ENCODE results near the gene TMEM11. TPM values are rescaled to one million over a fixed set of nuclear protein-coding genes. Genes with fewer than 3 reads are reported as not detected.

The TMEM11 gene
- total RNA-seq, 1 donor = 18.1 TPM

DNA sequence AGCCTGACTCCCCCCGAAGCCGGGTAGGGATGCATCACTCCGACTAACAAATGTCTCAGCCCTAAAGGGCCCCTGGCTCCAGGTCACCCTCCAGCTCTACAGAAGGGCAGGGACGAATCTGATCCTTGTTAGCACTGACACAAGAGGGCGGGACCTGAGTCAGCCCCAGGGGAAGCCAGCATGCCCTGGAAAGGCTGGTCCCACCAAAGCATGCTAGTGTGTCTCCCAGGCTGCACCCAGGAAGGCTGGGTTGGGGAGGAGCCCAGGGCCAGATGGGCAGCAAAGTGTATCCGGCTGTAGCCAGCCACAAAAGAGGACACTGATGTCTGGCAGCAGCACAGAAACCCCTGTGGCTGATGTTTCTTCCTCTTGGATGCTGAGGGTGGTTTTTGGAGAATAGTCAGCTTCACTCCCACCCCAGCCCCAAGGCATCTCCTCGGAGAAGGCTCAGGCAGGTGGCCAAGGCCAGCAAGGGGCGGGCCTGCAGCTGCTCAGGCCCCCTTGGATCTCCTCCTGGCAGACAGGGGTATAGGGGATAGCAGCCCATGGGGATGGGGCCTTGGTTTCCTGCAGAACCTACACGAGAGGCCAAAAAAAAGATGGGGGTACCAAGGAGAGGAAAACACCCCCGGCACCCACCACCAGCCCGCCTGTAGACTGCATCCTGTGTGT is 28.2 kb upstream of the TMEM11 start:
- Histone ChIP-seq H3K27ac (ENCODE audit: low read depth, low read length) (no peak overlapping the region), H4K20me1 (ENCODE audit: insufficient read depth, low read length) (peaks cover 26% of the 10 kb centered on the region), H2AFZ (ENCODE audit: low read length) (no peak overlapping the region), H3K27me3 (ENCODE audit: insufficient read depth, low read length) (no peaks in the 10 kb centered on the region), H3K9me3 (ENCODE audit: low read depth, low read length) (no peaks in the 10 kb centered on the region), H3K4me3 (ENCODE audit: insufficient read depth, low read length) (no peak overlapping the region), H3K36me3 (ENCODE audit: insufficient read depth, low read length) (no peaks in the 10 kb centered on the region), H3K79me2 (ENCODE audit: insufficient read depth, low read length) (no peaks in the 10 kb centered on the region), H3K4me1 (ENCODE audit: insufficient read depth, low read length) (no peaks in the 10 kb centered on the region), H3K4me2 (ENCODE audit: insufficient read depth, low read length) (no peak overlapping the region)
- DNase-seq (ENCODE audit: insufficient read length, low spot score, missing footprints) = peak; percentile 90
- TF ChIP-seq, protein P1, sequence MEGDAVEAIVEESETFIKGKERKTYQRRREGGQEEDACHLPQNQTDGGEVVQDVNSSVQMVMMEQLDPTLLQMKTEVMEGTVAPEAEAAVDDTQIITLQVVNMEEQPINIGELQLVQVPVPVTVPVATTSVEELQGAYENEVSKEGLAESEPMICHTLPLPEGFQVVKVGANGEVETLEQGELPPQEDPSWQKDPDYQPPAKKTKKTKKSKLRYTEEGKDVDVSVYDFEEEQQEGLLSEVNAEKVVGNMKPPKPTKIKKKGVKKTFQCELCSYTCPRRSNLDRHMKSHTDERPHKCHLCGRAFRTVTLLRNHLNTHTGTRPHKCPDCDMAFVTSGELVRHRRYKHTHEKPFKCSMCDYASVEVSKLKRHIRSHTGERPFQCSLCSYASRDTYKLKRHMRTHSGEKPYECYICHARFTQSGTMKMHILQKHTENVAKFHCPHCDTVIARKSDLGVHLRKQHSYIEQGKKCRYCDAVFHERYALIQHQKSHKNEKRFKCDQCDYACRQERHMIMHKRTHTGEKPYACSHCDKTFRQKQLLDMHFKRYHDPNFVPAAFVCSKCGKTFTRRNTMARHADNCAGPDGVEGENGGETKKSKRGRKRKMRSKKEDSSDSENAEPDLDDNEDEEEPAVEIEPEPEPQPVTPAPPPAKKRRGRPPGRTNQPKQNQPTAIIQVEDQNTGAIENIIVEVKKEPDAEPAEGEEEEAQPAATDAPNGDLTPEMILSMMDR (IDR thresholded peaks at IDR 0.05; ENCODE audit: extremely low read depth, low read depth, low read length) = no peak

DNA sequence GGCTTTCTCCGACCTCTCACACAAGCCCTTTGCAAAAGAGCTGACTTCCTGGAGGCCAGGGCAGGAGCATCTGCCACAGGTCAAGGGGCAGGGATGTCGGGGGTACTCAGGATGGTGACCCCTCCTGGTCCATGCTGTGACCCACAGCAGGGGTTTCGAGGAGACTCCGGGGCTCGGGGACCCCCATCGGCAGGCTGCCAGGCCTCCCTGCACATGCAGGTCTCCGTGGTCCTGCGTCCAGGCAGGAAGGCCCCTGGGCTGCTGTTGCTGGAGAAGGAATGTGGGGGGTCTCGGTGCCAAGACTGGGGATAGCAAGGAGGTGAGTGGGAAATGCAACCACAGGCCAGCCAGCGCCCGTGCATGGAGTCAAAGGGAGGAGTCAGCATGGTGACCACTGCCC is 27.6 kb upstream of the TMEM11 start:
- H3K79me2 ChIP-seq (ENCODE audit: insufficient read depth, low read length) = no peaks in the 10 kb centered on the region
- no peak overlapping the region for H3K4me2 ChIP-seq (ENCODE audit: insufficient read depth, low read length)
- no peak for DNase-seq (ENCODE audit: insufficient read length, low spot score, missing footprints)
- no peaks in the 10 kb centered on the region for H3K36me3 ChIP-seq (ENCODE audit: insufficient read depth, low read length)
- no peaks in the 10 kb centered on the region for H3K4me1 ChIP-seq (ENCODE audit: insufficient read depth, low read length)
- TF ChIP-seq, protein P1 (IDR thresholded peaks at IDR 0.05; ENCODE audit: extremely low read depth, low read depth, low read length) = no peak
- H3K9me3 ChIP-seq (ENCODE audit: low read depth, low read length) = no peaks in the 10 kb centered on the region
- H3K27me3 ChIP-seq (ENCODE audit: insufficient read depth, low read length) = no peaks in the 10 kb centered on the region
- H4K20me1 ChIP-seq (ENCODE audit: insufficient read depth, low read length) = peaks cover 25% of the 10 kb centered on the region
- no peak overlapping the region for H3K4me3 ChIP-seq (ENCODE audit: insufficient read depth, low read length)
- no peak overlapping the region for H3K27ac ChIP-seq (ENCODE audit: low read depth, low read length)
- H2AFZ ChIP-seq (ENCODE audit: low read length) = no peak overlapping the region

DNA sequence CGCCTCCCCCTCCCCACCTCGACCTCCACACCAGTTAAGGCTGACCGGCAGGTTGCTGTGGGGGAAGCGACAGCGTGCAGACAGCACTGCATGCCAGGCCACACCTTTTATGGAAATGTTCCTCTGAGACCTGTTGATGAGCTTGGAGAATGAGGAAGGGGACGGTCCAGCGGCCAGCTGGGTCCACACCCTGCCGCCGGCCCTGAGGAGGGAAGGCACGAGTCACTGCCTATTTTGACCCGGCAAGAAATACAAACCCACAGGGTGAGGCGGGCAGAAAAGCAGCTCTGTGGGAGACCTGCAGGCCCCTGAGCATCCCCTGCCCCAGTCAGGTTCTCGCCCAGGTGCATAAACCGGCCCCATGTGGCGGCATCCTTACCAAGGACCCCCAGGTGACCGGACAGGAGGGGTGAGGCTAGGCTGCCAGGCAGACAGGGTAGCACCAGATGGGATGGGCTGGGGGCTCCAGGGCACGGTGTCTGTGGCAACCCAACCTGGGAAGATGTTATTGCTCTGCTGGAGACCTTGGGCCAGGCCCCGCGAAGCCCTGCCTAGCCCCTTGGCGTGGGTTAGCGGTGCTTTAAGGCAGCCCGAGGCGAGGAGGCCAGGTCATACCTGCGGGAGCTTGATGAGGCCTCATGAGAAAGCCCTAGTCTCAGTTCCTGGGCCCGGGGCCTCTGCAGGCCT is 26.6 kb upstream of the TMEM11 start:
- Histone ChIP-seq H4K20me1 (ENCODE audit: insufficient read depth, low read length) (peaks cover 25% of the 10 kb centered on the region), H3K36me3 (ENCODE audit: insufficient read depth, low read length) (no peaks in the 10 kb centered on the region), H3K27ac (ENCODE audit: low read depth, low read length) (no peak overlapping the region), H3K4me3 (ENCODE audit: insufficient read depth, low read length) (no peak overlapping the region), H2AFZ (ENCODE audit: low read length) (no peak overlapping the region), H3K27me3 (ENCODE audit: insufficient read depth, low read length) (no peaks in the 10 kb centered on the region), H3K4me2 (ENCODE audit: insufficient read depth, low read length) (no peak overlapping the region), H3K9me3 (ENCODE audit: low read depth, low read length) (no peaks in the 10 kb centered on the region), H3K79me2 (ENCODE audit: insufficient read depth, low read length) (no peaks in the 10 kb centered on the region), H3K4me1 (ENCODE audit: insufficient read depth, low read length) (no peaks in the 10 kb centered on the region)
- no peak for DNase-seq (ENCODE audit: insufficient read length, low spot score, missing footprints)
- TF ChIP-seq, protein P1 (IDR thresholded peaks at IDR 0.05; ENCODE audit: extremely low read depth, low read depth, low read length) = no peak

DNA sequence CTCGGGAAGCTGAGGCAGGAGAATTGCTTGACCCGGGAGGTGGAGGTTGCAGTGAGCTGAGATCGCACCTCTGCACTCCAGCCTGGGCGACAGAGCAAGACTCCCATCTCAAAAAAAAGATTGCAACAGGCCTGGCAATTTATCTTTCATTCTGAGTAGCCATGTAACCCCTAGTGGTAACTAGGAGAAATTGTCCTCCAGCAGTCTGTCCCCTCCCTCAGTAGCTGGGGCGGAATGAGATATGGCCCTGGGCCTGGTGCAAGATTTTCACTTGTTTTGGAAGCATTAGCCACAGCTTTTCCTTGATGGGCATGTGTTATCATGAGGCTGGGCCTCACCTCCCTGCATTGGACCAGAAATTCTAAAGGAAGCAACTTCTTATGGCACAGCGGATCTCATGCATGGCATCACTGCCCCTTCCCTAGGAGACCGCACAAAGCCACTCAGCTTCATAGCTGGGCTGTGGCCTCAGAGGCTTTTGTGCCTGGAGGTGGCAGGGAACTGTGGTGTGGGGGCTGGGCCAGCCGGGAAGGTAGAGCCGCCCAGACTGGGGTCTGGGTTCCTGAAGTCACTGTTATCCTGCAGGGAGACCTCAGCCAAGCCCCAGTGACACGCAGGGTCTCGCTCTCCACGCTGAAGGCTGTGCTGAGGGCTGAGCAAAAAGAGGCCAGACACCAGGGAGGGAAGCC is 25.9 kb upstream of the TMEM11 start:
- no peak overlapping the region for H2AFZ ChIP-seq (ENCODE audit: low read length)
- H3K4me2 ChIP-seq (ENCODE audit: insufficient read depth, low read length) = no peak overlapping the region
- no peaks in the 10 kb centered on the region for H3K79me2 ChIP-seq (ENCODE audit: insufficient read depth, low read length)
- peak; percentile 94 for DNase-seq (ENCODE audit: insufficient read length, low spot score, missing footprints)
- H3K27me3 ChIP-seq (ENCODE audit: insufficient read depth, low read length) = no peaks in the 10 kb centered on the region
- no peaks in the 10 kb centered on the region for H3K36me3 ChIP-seq (ENCODE audit: insufficient read depth, low read length)
- TF ChIP-seq, protein P1 (IDR thresholded peaks at IDR 0.05; ENCODE audit: extremely low read depth, low read depth, low read length) = peak; percentile 47
- no peaks in the 10 kb centered on the region for H3K4me1 ChIP-seq (ENCODE audit: insufficient read depth, low read length)
- H3K27ac ChIP-seq (ENCODE audit: low read depth, low read length) = no peak overlapping the region
- no peak overlapping the region for H3K4me3 ChIP-seq (ENCODE audit: insufficient read depth, low read length)
- no peaks in the 10 kb centered on the region for H3K9me3 ChIP-seq (ENCODE audit: low read depth, low read length)
- H4K20me1 ChIP-seq (ENCODE audit: insufficient read depth, low read length) = peaks cover 23% of the 10 kb centered on the region

Data from osteoblast (primary cell).